HepG2 (cell line): Measurements from ENCODE around the gene CALML5. TPM values are rescaled to one million over a fixed set of nuclear protein-coding genes. Genes with fewer than 3 reads are reported as not detected.

Source experiments
- CBX1 ChIP-seq: IDR thresholded peaks from one replicate; pipeline ENCODE4 v1.6.1; 2016; ENCODE audit warnings: antibody characterized with exemption, low read depth
- EP300 ChIP-seq, 3 experiments: sonication (generic) in 1 of 3; formaldehyde crosslinking in 1 of 3; IDR thresholded peaks; 2 replicates each; pipeline versions ENCODE4 v1.5.1 to v1.6.1; 2011 to 2020; ENCODE audit warnings: low read depth in 2 of 3, low read length in 2 of 3, borderline replicate concordance in 1 of 3, improper control_type of control experiment in 1 of 3, mild to moderate bottlenecking in 1 of 3, missing genetic modification reagents in 1 of 3, moderate library complexity in 1 of 3
- GLMP ChIP-seq: sonication (generic); formaldehyde crosslinking; IDR thresholded peaks from 2 replicates; pipeline ENCODE4 v1.9.0; 2021; ENCODE audit warnings: missing genetic modification reagents, mild to moderate bottlenecking, borderline replicate concordance
- GMEB1 ChIP-seq: sonication (generic); formaldehyde crosslinking; IDR thresholded peaks from 2 replicates; pipeline ENCODE4 v1.5.1; 2020; ENCODE audit warnings: missing genetic modification reagents, mild to moderate bottlenecking, borderline replicate concordance
- HNRNPL ChIP-seq: fragments of 200-400 bp; formaldehyde crosslinking; IDR thresholded peaks from 2 replicates; pipeline ENCODE4 v1.6.1; 2017; ENCODE audit warnings: mild to moderate bottlenecking, low read depth, low read length
- IRX3 ChIP-seq: sonication (generic); formaldehyde crosslinking; IDR thresholded peaks from 2 replicates; pipeline ENCODE4 v1.8.1; 2023; ENCODE audit warnings: mild to moderate bottlenecking, low read depth, missing genetic modification reagents, borderline replicate concordance
- KMT2A ChIP-seq: sonication (generic); formaldehyde crosslinking; IDR thresholded peaks from 2 replicates; pipeline ENCODE4 v1.4.0; 2020; ENCODE audit warnings: missing genetic modification reagents
- MAX ChIP-seq: IDR thresholded peaks from 2 replicates; pipeline ENCODE4 v1.6.1; 2012; ENCODE audit warnings: inconsistent platforms
- MBD4 ChIP-seq: IDR thresholded peaks from 2 replicates; pipeline ENCODE4 v1.6.1; 2012; ENCODE audit warnings: low read length, inconsistent platforms, borderline replicate concordance
- MTF2 ChIP-seq: sonication (generic); formaldehyde crosslinking; IDR thresholded peaks from 2 replicates; pipeline ENCODE4 v1.5.0; 2020; ENCODE audit warnings: missing genetic modification reagents, borderline replicate concordance
- MYPOP ChIP-seq: sonication (generic); formaldehyde crosslinking; IDR thresholded peaks from 2 replicates; pipeline ENCODE4 v1.8.1; 2023; ENCODE audit warnings: mild to moderate bottlenecking, moderate library complexity, missing genetic modification reagents
- NONO ChIP-seq, 2 experiments: fragments of 450-650 bp in 1 of 2; sonication (generic) in 1 of 2; formaldehyde crosslinking in 1 of 2; IDR thresholded peaks in 1 of 2; conservative IDR thresholded peaks in 1 of 2; 2 replicates each; pipeline versions ENCODE4 v1.6.1 to v1.8.0; 2017 to 2022; ENCODE audit warnings: mild to moderate bottlenecking in 1 of 2, missing genetic modification reagents in 1 of 2, moderate library complexity in 1 of 2
- PCBP1 ChIP-seq: fragments of 200-400 bp; formaldehyde crosslinking; IDR thresholded peaks from 2 replicates; pipeline ENCODE4 v1.6.1; 2017; ENCODE audit warnings: mild to moderate bottlenecking, low read depth, low read length, borderline replicate concordance
- PHF8 ChIP-seq: sonication (generic); formaldehyde crosslinking; IDR thresholded peaks from 2 replicates; pipeline ENCODE4 v1.5.0; 2020; ENCODE audit warnings: missing genetic modification reagents
- PPARG ChIP-seq: conservative IDR thresholded peaks from 2 replicates; pipeline ENCODE4 v1.6.1; 2016; ENCODE audit warnings: missing biosample characterization, missing genetic modification reagents
- ZBTB3 ChIP-seq: sonication (generic); formaldehyde crosslinking; IDR thresholded peaks from 2 replicates; pipeline ENCODE4 v1.4.0; 2020; ENCODE audit warnings: low read depth, mild to moderate bottlenecking, moderate library complexity, missing genetic modification reagents, borderline replicate concordance
- ZBTB8A ChIP-seq: sonication (generic); formaldehyde crosslinking; IDR thresholded peaks from 2 replicates; pipeline ENCODE4 v1.4.0; 2020; ENCODE audit warnings: mild to moderate bottlenecking, low read depth, missing genetic modification reagents, borderline replicate concordance
- ZNF296 ChIP-seq: sonication (generic); formaldehyde crosslinking; conservative IDR thresholded peaks from 2 replicates; pipeline ENCODE4 v1.5.0; 2020; ENCODE audit warnings: mild to moderate bottlenecking, missing genetic modification reagents
- ZNF362 ChIP-seq: sonication (generic); formaldehyde crosslinking; IDR thresholded peaks from 2 replicates; pipeline ENCODE4 v1.4.0; 2020; ENCODE audit warnings: missing genetic modification reagents, mild to moderate bottlenecking, borderline replicate concordance
- ZNF367 ChIP-seq: sonication (generic); formaldehyde crosslinking; IDR thresholded peaks from 2 replicates; pipeline ENCODE4 v1.4.0; 2020; ENCODE audit warnings: missing genetic modification reagents, borderline replicate concordance
- polyA plus RNA-seq, 8 experiments: library from polyadenylated mRNA; depleted of rRNA in 3 of 8; stranded (reverse) in 7 of 8; unstranded in 1 of 8; fragments of >200 nt; fragmentation: Illumina TruSeq in 4 of 8; extraction: Trizol in 4 of 8; gene quantifications; 2 replicates each; pipeline versions ENCODE4 v1.2.1 to v1.2.3, GENCODE V29; 2011 to 2016; ENCODE audit warnings: low read depth in 4 of 8, missing spikeins in 1 of 8, mixed read lengths in 1 of 8; ENCODE audit not compliant: insufficient read depth in 1 of 8
- total RNA-seq, 5 experiments: library from RNA; depleted of rRNA; stranded (reverse); fragments of >200 nt; fragmentation: Illumina TruSeq; extraction: Trizol; gene quantifications; 2 replicates each; pipeline ENCODE4 v1.2.3, GENCODE V29; 2016; ENCODE audit warnings: low read depth in 1 of 5

Gene CALML5
- total and polyA plus RNA-seq, 2 of the 13 experiments (the other 11 are each of a cell fraction or from before 2014, with no cell fraction given): not detected

GRCh38 chr10:5527332-5528200, 28.2 kb upstream of the CALML5 start (continued):
- TF ChIP-seq ZNF367 (CRISPR knock-in tag): no peak
- no peak for TF ChIP-seq PPARG
- no peak for TF ChIP-seq NONO (IDR thresholded peaks at IDR 0.05)
- TF ChIP-seq NONO (CRISPR knock-in tag; conservative IDR thresholded peaks at IDR 0.05): 0 out of 2 replicates have a peak, but pooled peaks have one; percentile 1
- TF ChIP-seq ZNF296: no peak
- TF ChIP-seq PHF8: no peak
- 0 out of 2 replicates have a peak, but pooled peaks have one; percentile 48 for TF ChIP-seq HNRNPL
- TF ChIP-seq MYPOP (CRISPR knock-in tag): no peak
- no peak for TF ChIP-seq MTF2 (CRISPR knock-in tag)
- TF ChIP-seq IRX3 (CRISPR knock-in tag): no peak
- TF ChIP-seq KMT2A (CRISPR knock-in tag): 0 out of 2 replicates have a peak, but pooled peaks have one; percentile 5
- TF ChIP-seq MAX: peak; percentile 4; the same call in 1 of the 2 replicates
- no peak for TF ChIP-seq PCBP1
- no peak for TF ChIP-seq ZNF362
- TF ChIP-seq CBX1: no peak
- TF ChIP-seq GMEB1 (CRISPR knock-in tag): peak; percentile 11; the same call in 1 of the 2 replicates
- TF ChIP-seq ZBTB3 (CRISPR knock-in tag): no peak
- no peak for TF ChIP-seq EP300 (IDR thresholded peaks at IDR 0.05; ENCODE audit: low read depth in 2 of 2, low read length in 2 of 2)
- TF ChIP-seq EP300 (CRISPR knock-in tag; IDR thresholded peaks at IDR 0.05; ENCODE audit: borderline replicate concordance): no peak
- TF ChIP-seq GLMP (CRISPR knock-in tag): no peak
- TF ChIP-seq ZBTB8A (CRISPR knock-in tag): no peak
- no peak for TF ChIP-seq MBD4
